ENCODE measurements around the gene HCK. TPM values are rescaled to one million over a fixed set of nuclear protein-coding genes. Genes with fewer than 3 reads are reported as not detected.

HCK gene
- total RNA-seq, 1 experiment from 2014 or later = not detected

DNA sequence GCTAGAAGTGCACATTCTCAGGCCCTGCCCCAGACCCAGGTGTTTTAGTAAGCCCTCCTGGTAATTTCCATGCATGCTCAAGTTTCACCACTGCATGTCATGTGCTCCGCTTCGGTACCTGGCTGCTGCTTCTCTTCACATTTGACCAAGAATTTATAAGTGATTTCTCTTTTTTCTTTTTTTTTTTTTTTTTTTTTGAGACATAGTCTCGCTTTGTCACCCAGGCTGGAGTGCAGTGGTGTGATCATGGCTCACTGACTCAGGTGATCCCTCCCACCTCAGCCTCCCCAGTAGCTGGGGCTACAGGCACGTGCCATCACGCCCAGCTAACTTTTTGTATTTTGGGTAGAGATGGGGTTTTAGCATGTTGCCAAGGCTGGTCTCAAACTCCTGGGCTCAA, 73.5 kb downstream of the HCK start:
- no TSS peak for BruUV-seq (replicated peaks)
- CTCF ChIA-PET = no interaction called here
- H3K9me2 ChIP-seq (ENCODE audit: insufficient read depth) = no peaks in the 10 kb centered on the region
- peaks cover 45% of the 10 kb centered on the region for H4K20me1 ChIP-seq (ENCODE audit: insufficient read depth)
- no peak for DNase-seq
- H3K9me3 ChIP-seq (ENCODE audit: insufficient read depth, low read depth) = no peaks in the 10 kb centered on the region
- TF ChIP-seq, protein P1, sequence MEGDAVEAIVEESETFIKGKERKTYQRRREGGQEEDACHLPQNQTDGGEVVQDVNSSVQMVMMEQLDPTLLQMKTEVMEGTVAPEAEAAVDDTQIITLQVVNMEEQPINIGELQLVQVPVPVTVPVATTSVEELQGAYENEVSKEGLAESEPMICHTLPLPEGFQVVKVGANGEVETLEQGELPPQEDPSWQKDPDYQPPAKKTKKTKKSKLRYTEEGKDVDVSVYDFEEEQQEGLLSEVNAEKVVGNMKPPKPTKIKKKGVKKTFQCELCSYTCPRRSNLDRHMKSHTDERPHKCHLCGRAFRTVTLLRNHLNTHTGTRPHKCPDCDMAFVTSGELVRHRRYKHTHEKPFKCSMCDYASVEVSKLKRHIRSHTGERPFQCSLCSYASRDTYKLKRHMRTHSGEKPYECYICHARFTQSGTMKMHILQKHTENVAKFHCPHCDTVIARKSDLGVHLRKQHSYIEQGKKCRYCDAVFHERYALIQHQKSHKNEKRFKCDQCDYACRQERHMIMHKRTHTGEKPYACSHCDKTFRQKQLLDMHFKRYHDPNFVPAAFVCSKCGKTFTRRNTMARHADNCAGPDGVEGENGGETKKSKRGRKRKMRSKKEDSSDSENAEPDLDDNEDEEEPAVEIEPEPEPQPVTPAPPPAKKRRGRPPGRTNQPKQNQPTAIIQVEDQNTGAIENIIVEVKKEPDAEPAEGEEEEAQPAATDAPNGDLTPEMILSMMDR (conservative IDR thresholded peaks at IDR 0.05) = no peak
- no peak for TF ChIP-seq EZH2 (IDR thresholded peaks at IDR 0.05; ENCODE audit: low read depth)
- no peaks in the 10 kb centered on the region for H3K36me3 ChIP-seq (ENCODE audit: low read depth)
- H3F3A ChIP-seq (ENCODE audit: insufficient read depth, low read depth) = 0 out of 2 replicates have a peak, but pooled peaks cover 3% of the 10 kb centered on the region
- H3K4me1 ChIP-seq (replicated peaks; ENCODE audit: insufficient read depth) = no peaks in the 10 kb centered on the region
- no peaks in the 10 kb centered on the region for H3K27me3 ChIP-seq (ENCODE audit: insufficient read depth, low read depth)
- POLR2A ChIA-PET (ENCODE audit: unreplicated experiment) = interaction anchor here (0.7 kb wide), 1 partner anchor 26 kb away, joined by 3 read pairs; no protein-coding TSS in a partner anchor
- no peak overlapping the region for H2AFZ ChIP-seq
- H3K4me2 ChIP-seq = no peak overlapping the region
- no peak overlapping the region for H3K4me3 ChIP-seq
- intact Hi-C loops (cut with micrococcal nuclease; ENCODE audit: unreplicated experiment) = no loop called here
- peaks cover 15% of the 10 kb centered on the region for H3K79me2 ChIP-seq (ENCODE audit: low read depth)
- H3K27ac ChIP-seq = no peak overlapping the region

GRCh38 chr20:32126919-32127318, 74.9 kb downstream of the HCK start:
- Histone ChIP-seq H3F3A (ENCODE audit: insufficient read depth, low read depth) (no peaks in the 10 kb centered on the region), H3K4me1 (replicated peaks; ENCODE audit: insufficient read depth) (no peaks in the 10 kb centered on the region), H3K79me2 (ENCODE audit: low read depth) (peaks cover 21% of the 10 kb centered on the region), H3K27ac (no peak overlapping the region), H4K20me1 (ENCODE audit: insufficient read depth) (peaks cover 57% of the 10 kb centered on the region), H3K4me2 (no peak overlapping the region), H2AFZ (no peak overlapping the region), H3K9me2 (ENCODE audit: insufficient read depth) (no peaks in the 10 kb centered on the region), H3K36me3 (ENCODE audit: low read depth) (no peaks in the 10 kb centered on the region), H3K4me3 (no peak overlapping the region), H3K27me3 (ENCODE audit: insufficient read depth, low read depth) (no peaks in the 10 kb centered on the region), H3K9me3 (ENCODE audit: insufficient read depth, low read depth) (no peaks in the 10 kb centered on the region)
- no peak for DNase-seq
- TF ChIP-seq, protein P1 (conservative IDR thresholded peaks at IDR 0.05) = no peak
- no peak for TF ChIP-seq EZH2 (IDR thresholded peaks at IDR 0.05; ENCODE audit: low read depth)
- POLR2A ChIA-PET (ENCODE audit: unreplicated experiment) = no interaction called here
- BruUV-seq (replicated peaks) = no TSS peak
- CTCF ChIA-PET = no interaction called here
- intact Hi-C loops (cut with micrococcal nuclease; ENCODE audit: unreplicated experiment) = no loop called here

DNA sequence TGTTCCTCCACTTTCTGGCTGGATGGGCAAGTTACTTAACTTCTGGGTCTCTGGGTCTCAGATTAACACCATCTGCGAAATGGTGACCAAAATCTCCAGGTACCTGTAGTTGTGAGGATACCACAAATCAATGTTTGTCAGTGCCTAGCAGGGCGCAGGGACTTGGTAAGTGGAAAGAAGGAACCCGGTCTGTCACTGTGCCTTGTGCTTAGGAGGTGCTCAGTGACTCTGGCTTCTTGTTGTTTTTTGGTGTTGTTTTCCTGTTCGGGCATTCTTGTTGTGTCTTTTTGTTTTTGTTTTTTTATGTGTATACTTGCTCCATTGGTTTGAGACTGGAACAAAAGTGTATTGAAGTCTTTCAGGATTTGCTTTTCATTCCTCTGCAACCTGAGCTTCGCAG, 75.3 kb downstream of the HCK start:
- Histone ChIP-seq H3K4me1 (replicated peaks; ENCODE audit: insufficient read depth) (no peaks in the 10 kb centered on the region), H3K9me2 (ENCODE audit: insufficient read depth) (no peaks in the 10 kb centered on the region), H3F3A (ENCODE audit: insufficient read depth, low read depth) (no peaks in the 10 kb centered on the region), H3K9me3 (ENCODE audit: insufficient read depth, low read depth) (no peaks in the 10 kb centered on the region), H3K4me2 (no peak overlapping the region), H3K36me3 (ENCODE audit: low read depth) (no peaks in the 10 kb centered on the region), H3K4me3 (no peak overlapping the region), H3K79me2 (ENCODE audit: low read depth) (peaks cover 21% of the 10 kb centered on the region), H4K20me1 (ENCODE audit: insufficient read depth) (peaks cover 59% of the 10 kb centered on the region), H3K27ac (no peak overlapping the region), H3K27me3 (ENCODE audit: insufficient read depth, low read depth) (no peaks in the 10 kb centered on the region), H2AFZ (no peak overlapping the region)
- ChIA-PET CTCF (no interaction called here), POLR2A (ENCODE audit: unreplicated experiment) (no interaction called here)
- intact Hi-C loops (cut with micrococcal nuclease; ENCODE audit: unreplicated experiment) = no loop called here
- no peak for DNase-seq
- no TSS peak for BruUV-seq (replicated peaks)
- no peak for TF ChIP-seq EZH2 (IDR thresholded peaks at IDR 0.05; ENCODE audit: low read depth)
- TF ChIP-seq, protein P1 (conservative IDR thresholded peaks at IDR 0.05) = no peak
